BE2C (cell line): ENCODE results near the gene DNTT.

Experiments
- DNase-seq: peaks from one replicate; pipeline ENCODE4 v3.0.0-alpha.2; 2020
- H3K27me3 ChIP-seq: fragments of 250-450 bp; sonication (Bioruptor Pico); 2 replicates; pipeline ENCODE4 v1.5.1; 2020; ENCODE audit warnings: mild to moderate bottlenecking
- H3K36me3 ChIP-seq: fragments of 250-450 bp; sonication (Bioruptor Pico); 2 replicates; pipeline ENCODE4 v1.5.1; 2020; ENCODE audit warnings: mild to moderate bottlenecking
- H3K4me1 ChIP-seq: fragments of 250-450 bp; sonication (Bioruptor Pico); 2 replicates; pipeline ENCODE4 v1.5.1; 2020
- H3K4me3 ChIP-seq: 2 replicates; pipeline ENCODE4 v1.5.1; 2011; ENCODE audit warnings: low read depth, low read length
- H3K9me3 ChIP-seq: fragments of 250-450 bp; sonication (Bioruptor Pico); 2 replicates; pipeline ENCODE4 v1.5.1; 2020
- CTCF ChIP-seq: IDR thresholded peaks from 2 replicates; pipeline ENCODE4 v1.5.1; 2012; ENCODE audit warnings: mild to moderate bottlenecking, low read depth, low read length

The DNTT gene

GRCh38 chr10:96289218-96289910 lies 14.9 kb upstream of the DNTT start:
- H3K4me1 ChIP-seq: no peaks in the 10 kb centered on the region
- DNase-seq: no peak

GRCh38 chr10:96290368-96291133 lies 13.7 kb upstream of the DNTT start:
- TF ChIP-seq CTCF: no peak
- DNase-seq: no peak
- H3K36me3 ChIP-seq: no peaks in the 10 kb centered on the region
- no peaks in the 10 kb centered on the region for H3K9me3 ChIP-seq
- H3K4me3 ChIP-seq: no peak overlapping the region
- no peaks in the 10 kb centered on the region for H3K4me1 ChIP-seq
- peaks cover 14% of the 10 kb centered on the region; the same call in 1 of the 2 replicates for H3K27me3 ChIP-seq

More at GRCh38 chr10:96289218-96289910, 14.9 kb upstream of the DNTT start:
- Histone ChIP-seq H3K27me3 (peaks cover 9% of the 10 kb centered on the region; the same call in 1 of the 2 replicates), H3K9me3 (no peaks in the 10 kb centered on the region), H3K4me3 (no peak overlapping the region), H3K36me3 (no peaks in the 10 kb centered on the region)
- no peak for TF ChIP-seq CTCF

- no peak for DNase-seq
- Histone ChIP-seq H3K4me3 (no peak overlapping the region), H3K4me1 (no peaks in the 10 kb centered on the region), H3K9me3 (no peaks in the 10 kb centered on the region), H3K27me3 (peaks cover 21% of the 10 kb centered on the region), H3K36me3 (no peaks in the 10 kb centered on the region)
- peak; percentile 53 for TF ChIP-seq CTCF
Observed at GRCh38 chr10:96292971-96293920, 11.0 kb upstream of the DNTT start.

GRCh38 chr10:96295475-96295874 lies 8.8 kb upstream of the DNTT start:
- H3K36me3 ChIP-seq: no peaks in the 10 kb centered on the region
- H3K27me3 ChIP-seq: peaks cover 30% of the 10 kb centered on the region
- H3K4me1 ChIP-seq: no peaks in the 10 kb centered on the region
- no peak for DNase-seq
- H3K9me3 ChIP-seq: no peaks in the 10 kb centered on the region
- TF ChIP-seq CTCF: no peak
- H3K4me3 ChIP-seq: no peak overlapping the region

GRCh38 chr10:96297486-96297885 lies 6.7 kb upstream of the DNTT start:
- no peak for TF ChIP-seq CTCF
- Histone ChIP-seq H3K27me3 (peaks cover 30% of the 10 kb centered on the region), H3K9me3 (no peaks in the 10 kb centered on the region), H3K36me3 (no peaks in the 10 kb centered on the region), H3K4me3 (no peak overlapping the region), H3K4me1 (no peaks in the 10 kb centered on the region)
- no peak for DNase-seq
